NCI-H128 (cell line): ENCODE data around the gene AQP5.
"Not testable (repeated sequence)": the region's sequence is repeated elsewhere in the genome, so short reads cannot be mapped to it uniquely, and the experiment has no call there.

Experiments
- DNase-seq: peaks from one replicate; lab custom pipeline; 2025; ENCODE audit not compliant: unreplicated experiment; lab: John Stamatoyannopoulos, UW

Gene AQP5

DNA sequence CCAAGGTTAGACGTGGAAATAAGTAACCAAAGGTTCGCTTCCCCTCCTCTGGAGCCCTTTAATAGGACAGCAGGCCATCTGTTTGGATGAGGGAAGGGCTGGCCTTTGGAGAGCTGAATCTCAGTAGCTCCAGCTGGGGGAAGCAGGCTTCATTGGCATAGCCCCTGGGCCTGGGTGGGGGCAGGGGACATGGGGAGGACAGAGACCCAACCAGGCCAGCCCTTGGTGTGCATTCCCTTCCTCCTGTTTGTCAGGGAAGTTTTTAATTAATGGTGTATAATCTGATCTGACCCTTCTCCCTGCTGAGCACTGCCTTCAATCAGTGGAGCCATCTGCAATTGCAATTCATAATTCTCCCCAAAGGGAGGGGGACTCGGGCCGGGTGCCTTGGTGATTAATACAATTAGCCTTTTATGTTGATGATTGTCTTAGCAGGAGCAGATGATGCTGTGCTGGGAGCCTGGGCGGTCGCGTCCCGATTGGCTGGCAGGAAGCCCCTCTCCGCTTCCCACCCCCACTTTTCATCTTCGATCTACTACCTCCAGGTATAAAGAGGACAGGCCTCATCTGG lies 17.4 kb downstream of the AQP5 start:
- DNase-seq: no peak

DNA sequence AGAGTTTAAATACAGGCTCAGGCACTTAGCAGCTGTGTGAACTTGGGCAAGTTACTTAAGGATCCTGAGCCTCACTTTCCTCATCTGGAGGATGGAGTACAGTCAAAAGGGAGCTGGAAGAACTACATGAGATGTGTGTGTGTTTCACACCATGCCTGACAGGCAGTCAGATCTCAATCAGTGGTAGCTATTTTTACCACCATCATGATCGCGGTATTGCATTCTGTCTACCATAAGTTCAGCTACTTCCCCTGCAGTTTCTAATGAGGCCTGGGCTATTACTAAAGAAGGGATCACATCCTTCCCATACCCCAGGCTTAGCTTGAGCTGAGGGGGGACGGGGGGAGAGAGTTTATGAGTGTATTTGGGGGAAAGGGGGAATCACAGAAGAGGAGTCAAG lies 18.1 kb downstream of the AQP5 start:
- no peak for DNase-seq

DNA sequence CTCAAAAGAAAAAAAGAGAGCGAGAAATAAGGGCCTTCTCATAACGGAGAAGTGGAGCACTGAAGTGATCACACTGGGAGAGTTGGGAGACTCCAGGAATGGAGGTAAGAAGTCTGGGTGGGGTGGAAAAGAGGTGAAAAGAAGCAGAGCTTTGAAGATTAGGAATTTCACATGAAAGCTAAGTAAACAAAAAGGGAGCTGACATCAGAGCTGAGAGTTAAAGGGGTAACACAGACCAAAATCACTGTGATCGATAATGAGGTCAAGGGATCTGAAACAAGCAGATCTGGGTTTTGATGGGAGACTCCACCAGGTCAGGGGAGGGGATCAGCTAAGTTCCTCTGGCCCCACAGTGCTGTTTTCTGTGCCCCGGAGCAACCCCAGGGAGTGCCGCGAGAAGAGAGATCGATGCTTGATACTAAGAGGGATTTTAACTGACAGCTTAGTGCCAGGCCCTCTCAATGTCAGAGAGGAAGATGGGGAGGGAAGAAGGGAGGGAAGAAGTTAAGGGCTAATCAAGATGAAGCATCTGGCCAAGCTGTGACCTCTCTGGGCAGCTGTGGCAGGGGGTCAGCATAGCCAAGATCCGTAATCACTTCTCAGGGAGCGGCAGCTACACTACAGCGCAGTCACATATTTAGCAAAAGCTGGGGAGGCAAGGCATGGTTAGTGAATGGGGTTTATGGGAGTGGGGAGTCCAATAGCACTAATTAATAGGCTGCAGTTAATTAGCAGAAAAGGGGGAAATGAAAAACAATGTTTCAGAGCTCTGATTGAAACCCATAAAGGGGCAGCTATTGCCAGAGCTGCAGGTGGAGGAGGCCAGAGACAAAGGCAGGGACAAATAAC lies 19.1 kb downstream of the AQP5 start:
- DNase-seq: no peak

DNA sequence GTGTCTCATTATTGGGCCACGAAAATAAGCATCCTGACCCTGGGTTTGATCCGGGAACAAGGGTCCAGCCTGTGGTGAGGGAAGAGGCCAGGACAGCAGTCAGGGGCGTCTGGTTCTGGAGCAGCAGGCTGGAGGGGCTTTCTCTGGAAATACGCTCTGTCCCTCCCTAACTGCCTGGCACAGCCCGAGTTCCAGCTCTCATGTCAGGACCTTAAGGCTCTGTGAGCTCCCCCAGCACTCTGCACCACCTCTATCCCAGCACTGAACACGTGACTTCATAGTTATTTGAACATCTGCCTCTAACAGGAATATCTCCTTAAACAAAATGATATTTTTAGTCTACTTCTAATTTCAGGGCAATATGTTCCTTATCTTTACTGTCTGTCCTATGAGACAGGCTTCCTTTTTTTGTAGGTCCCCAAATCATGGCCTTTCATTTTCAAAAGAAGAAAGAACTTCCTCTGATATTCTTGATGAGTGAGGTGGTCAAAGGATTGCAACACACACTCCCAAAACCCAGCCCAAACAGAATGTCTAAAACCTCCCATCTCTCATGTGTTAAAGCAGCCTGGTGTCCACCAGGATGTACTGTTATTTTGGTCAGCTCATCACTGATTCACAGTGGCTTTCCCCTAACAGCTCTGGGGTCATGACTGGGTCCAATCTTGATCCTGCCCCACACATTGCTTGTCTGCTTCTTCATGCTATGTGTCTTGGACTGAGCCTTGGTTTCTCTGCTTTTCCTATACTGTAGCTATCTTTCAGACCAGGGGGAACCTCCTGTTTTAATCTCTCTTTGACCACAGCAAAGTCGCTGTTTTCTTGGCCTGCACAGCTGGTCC lies 20.8 kb downstream of the AQP5 start:
- no peak for DNase-seq

DNA sequence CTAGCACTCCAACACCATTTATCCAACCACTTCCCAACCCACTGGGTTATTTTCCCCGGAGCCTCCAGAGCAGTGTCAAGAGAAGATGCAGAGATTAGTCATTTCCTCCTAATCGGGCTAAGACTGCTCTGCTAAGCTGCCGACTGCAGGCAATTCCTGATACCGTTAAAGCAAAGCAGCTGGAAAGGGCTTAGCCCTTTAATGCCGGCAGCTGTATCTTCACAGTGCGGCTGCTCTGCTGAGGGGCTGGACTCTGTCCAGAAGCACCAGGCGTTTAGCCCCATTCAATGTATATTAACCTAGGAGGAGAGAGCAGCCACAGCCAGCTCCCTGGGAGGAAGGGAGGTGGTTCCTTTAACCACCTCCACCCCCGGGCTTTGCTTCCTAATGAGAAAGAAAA lies 22.2 kb downstream of the AQP5 start:
- no peak for DNase-seq

DNA sequence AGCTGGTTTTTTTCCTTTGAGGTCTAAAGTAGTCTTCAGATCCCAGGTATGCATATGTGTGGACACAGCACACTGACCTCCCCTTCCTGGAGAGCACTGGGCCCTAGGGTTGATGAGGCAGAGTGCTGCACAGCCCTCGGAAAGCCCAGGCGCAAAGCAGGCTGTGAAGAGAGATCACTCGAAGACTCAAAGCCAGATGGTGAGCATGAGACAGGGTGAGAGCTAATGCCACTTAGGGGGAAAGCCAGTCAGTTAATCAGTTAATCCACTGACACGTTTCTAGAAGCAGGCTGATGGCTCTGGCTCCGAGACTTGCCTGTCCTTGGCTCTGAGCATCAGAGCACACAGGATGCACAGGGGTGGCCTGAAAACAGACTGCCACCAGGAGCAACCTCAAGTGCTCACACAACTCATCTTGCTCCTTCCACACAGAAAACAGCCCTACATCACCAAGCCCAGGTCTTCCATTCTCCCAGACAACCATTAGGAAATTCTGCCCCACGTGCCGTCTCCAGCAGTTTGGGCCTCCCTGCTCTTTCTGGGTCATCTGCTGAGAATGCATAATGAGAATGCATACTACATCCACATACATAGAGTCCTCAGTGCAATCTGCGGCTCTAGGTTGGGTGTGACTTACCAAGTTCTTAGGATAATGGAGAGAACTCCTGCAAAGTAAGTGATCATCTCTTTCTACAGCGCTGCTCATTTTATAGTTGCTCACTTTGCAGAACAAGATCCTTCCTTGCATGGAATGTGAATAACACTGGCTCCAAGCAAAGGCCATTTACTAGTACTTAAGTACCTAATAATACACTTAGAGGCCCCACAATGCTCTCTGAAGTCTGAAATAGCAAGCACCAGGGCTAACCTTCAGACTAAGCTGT lies 23.0 kb downstream of the AQP5 start:
- DNase-seq: no peak

DNA sequence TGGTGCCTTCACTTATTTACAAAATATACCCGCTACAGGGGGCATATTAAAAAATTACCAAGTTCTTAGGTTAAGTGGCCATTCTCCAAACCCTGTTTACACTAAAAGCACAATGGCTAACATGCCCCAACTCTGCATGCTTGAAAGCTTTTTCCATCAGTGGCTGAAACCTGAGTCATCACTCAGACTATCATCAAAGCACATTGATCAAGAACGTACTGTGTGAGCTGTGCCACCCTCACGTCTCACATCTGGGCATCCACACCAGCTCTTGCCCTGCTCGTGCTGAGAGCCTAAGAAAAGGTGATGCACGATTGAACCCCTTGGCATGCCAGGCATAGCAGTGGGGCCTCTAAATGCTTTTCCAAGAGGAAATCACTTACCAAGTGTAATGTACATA lies 24.3 kb downstream of the AQP5 start:
- peak; percentile 74 for DNase-seq

DNA sequence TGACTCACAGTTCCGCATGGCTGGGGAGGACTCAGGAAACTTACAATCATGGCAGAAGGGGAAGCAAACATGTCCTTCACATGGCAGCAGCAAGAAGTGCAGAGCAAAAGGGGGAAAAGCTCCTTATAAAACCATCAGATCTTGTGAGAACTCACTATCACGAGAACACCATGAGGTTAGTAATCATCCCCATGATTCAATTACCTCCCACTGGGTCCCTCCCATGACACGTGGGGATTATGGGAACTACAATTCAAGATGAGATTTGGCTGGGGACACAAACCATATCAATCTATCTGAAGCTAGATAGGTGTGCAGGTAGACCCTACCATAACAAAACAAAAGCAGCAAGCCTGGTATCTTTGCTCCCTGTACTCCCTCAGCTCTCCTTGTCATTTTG lies 24.8 kb downstream of the AQP5 start:
- DNase-seq: not testable (repeated sequence)

DNA sequence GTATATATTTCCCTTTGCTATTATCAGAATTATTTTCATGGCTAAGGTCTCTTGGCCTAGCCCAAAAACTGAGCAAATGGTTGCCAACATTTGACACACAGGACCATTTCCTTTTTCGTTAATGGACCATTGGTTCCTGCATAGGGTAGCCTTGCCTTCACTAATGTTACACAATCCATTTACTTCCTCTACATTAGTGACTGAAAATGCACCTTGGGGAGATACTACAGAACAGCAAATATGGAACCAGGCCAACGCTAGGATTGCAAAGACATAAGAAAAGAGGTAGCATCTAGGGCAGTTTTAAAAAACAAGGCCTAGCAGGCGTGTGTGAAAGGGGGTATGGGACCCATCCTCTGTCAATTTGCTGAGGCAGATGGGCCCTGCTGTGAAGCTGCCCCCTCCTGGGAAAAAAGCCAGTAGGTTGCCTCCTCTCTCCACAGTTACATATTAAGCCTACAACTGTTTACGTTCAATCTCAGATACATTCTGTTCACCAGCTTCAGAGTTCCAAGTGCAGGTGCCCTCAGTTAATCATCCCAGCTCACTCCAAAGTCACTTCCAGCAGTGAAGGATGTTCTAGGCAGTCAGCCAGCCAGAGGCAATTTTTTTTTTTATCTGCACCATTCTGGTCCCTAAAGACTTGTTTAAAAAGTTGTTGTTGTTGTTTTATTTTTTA lies 26.1 kb downstream of the AQP5 start:
- no peak for DNase-seq

DNA sequence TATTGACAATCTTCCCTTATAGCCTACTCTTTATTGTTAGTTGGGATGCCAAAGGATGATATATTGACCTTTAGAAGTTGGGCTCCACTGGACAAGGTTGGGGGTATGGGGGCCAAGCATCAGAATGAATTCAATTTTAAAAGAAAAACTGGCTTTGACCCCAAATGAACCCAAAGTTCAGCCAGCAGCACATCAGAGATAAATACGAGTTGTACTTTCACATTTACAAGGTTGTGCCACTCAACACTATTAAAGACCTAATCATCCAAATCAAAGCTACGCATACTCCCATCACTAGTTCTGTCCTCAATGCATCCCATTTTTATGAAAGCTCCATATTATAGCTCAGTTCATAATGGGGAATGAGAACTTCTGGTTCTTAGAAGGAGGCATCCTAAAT lies 27.7 kb downstream of the AQP5 start:
- not testable (repeated sequence) for DNase-seq

DNA sequence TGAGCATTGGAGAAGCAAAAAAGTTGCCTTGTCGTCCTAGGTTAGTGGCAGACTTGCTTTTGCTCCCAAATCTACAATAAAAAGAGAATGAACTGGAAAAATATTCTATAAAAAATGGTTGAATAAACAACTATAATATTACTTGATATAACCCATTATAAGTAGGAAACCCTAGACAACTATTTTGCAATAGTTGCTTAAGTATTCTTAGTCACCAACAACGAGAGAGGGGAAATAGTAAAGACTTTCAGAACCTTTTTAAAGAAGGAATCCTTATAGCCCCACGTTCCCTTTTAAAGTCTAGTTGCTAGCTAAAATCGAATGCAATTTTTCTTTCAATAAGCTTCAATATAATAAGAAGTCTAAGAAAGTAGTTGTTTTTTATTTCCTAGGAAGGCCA lies 28.6 kb downstream of the AQP5 start:
- no peak for DNase-seq

DNA sequence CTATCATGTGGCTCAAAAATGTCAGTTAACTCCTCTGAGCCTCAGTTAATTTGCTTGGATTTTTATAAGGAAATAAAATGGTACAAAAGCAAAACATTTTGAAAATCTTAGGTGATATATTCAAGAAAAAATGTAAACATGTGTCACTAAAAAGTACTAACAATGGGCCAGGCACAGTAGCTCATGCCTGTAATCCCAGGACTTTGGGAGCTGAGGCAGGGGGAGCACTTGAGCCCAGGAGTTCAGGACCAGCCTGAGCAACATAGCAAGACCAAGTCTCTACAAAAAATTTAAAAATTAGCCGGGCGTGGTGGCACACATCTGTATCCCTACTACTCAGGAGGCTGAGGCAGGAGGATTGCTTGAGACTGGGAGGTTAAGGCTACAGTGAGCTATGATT lies 36.8 kb downstream of the AQP5 start:
- no peak for DNase-seq

DNA sequence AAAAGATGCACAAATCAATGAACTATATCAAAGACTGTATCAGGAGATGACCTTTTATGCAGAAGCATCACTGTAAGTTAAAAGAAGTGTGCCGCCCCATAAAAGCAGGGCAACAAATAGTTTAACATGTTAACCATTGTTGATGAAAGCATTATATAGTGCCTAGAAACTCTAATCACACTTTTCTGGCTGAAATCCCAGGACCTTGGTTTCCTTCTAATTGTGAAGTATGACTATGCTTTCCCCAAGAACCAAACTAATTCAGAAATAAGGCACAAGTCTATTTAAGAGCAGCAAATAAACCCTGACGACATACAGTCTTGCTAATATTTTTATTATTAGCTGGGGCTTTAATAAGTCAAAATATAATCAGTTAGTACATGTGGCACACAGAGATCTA lies 41.9 kb downstream of the AQP5 start:
- DNase-seq: no peak

DNA sequence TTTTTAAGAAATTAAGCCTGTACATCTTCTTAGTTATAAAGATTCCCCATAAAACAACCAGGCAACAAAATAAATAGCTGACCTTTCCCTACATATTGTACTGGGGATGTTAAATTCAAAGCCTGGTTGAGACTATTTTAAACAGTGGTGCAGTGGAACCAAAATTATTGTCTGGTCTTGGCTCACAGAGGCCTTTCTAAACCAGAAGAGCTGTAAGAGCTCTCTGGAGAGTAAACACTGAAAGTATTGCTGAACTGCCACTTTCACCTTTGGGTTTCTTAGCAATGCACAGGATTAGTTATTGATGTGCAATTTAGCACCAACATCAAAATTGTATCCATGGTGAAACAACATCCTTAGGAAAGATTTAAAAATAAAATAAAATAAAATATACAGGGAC lies 43.0 kb downstream of the AQP5 start:
- no peak for DNase-seq

DNA sequence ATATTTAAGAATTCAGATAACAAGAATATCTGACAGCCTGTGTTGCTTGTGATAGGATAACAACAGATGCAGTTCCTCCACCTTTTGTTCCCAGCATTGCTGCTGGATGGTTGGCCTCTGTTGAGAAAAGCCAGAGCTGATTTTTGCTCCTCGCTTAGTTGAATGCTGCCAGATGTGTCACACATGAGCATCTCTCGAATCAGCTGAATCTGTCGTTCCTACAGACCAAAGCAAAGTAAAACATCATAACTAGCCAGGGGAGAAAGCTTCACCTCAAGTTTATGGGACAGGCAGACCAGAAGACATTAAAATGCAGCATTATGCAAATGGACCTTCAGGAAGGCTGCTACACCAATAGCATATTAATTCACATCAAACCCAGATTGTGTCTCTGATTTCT lies 43.5 kb downstream of the AQP5 start:
- no peak for DNase-seq

DNA sequence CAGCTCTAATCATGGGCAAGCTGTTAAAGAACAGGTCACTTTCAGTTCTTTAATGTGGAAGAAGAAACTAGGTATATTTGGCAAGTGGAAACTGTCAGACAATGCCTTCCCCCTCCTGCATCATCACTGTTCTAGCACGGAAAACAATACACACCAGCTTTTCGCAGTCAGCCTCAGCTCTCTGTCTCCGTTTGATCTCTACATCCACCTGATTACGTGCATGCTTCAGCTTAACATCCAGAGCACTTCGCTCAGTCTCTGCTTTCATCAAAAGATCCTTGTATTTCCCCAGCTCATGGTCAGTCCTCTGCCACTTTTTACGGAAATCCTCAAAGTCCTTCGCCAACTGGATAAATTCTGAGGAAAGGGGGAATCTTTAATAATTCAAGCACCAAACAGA lies 44.6 kb downstream of the AQP5 start:
- no peak for DNase-seq

DNA sequence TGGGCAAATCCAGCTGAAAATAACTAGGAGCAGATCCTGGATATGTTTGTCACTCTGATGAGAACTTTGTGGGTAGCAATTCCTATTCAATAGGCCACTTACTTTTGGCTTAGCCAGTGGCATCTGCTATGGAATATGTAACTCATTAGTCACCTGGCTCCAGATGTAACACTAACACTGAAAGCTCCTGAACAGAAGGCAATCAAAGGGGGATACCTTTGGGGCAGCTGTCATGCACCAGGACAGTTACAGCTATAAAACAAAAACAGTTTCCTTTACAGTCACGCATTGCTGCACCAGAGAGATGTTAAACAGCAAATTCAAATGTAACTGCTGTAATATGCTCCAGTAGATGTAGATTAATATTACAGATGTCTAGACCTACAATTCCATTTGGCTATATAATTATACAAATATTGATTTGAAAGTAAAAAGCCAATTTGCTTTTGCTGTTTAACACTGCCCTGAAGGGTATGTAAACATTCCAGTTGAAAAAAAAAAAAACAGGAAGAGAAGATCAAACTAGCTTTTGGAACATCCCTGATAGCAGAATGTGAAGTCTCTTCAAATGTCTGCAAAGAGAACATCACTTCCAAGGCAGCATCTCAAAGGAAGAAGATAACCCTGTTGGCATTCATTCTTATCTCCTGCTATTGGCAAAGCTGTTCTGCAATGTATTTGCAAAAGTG lies 45.2 kb downstream of the AQP5 start:
- DNase-seq: no peak

DNA sequence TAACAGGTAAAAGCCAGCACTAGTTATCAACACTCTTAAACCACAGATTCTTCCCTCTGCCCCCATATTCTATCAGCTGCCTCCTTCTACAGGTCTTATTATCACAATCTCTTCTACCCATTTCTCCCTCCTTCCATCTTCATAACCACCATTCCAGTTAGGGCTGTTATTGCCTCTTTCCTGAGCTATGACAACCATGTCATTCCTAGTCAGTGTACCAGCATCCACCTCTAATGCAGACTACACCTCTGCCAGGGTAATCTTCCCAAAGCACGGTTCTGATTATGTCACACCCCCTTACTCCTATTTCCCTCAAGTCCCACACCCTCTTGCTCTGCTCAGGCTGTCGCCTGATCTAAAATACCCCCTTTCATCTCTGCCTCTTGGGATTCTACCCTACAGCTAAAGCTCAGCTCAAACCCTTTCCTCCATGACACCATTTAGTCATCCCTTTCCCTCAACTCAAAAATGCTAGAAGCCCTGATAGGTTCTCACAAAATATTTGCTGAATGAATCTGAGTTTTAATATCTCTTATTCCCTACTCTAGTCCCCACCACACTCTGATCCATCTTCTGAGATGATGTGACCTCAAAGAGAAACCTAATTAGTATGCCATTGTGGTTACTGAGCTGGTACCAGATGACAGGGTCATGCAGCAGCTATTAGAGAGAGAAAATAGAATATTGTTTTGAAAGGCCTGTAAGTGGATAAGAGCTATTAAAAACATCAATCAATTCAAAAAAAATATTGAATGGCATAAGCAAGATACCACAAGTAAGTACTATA lies 51.9 kb downstream of the AQP5 start:
- no peak for DNase-seq

DNA sequence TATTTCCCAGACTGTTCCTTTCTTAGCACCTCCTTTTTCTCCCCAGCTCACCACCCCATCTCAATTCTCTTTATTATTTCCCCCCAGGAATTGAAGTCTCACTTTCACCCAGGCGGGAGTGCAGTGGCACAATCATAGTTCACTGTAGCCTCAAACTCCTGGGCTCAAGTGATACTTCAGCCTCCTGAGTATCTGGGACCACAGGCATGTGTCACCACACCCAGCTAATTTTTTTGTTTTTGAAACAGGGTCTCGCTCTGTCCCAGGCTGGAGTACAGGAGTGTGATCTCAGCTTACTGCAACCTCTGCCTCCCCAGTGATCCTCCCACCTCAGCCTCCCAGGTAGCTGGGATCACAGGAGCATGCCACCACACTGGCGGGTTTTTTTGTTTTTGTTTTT lies 52.7 kb downstream of the AQP5 start:
- DNase-seq: no peak
